ENCODE measurements around the gene MINK1.

GRCh38 chr17:4947010-4947410 lies 113.9 kb downstream of the MINK1 start:
- no peak for TF ChIP-seq EZH2 (IDR thresholded peaks at IDR 0.05; ENCODE audit: low read depth, low read length, severe bottlenecking)
- TF ChIP-seq SP1 (IDR thresholded peaks at IDR 0.05; ENCODE audit: low read depth, low read length): no peak
- TF ChIP-seq YY1 (IDR thresholded peaks at IDR 0.05; ENCODE audit: low read depth, low read length): no peak
- no peak; the same call in 1 of the 2 replicates for TF ChIP-seq POLR2AphosphoS5 (IDR thresholded peaks at IDR 0.05; ENCODE audit: low read depth, low read length)
- TF ChIP-seq ATF2 (IDR thresholded peaks at IDR 0.05; ENCODE audit: low read length): no peak
- TF ChIP-seq CTCF (IDR thresholded peaks at IDR 0.05; ENCODE audit: control extremely low read depth in 1 of 3, insufficient read depth in 1 of 3, low read depth in 1 of 3, low read length in 3 of 3): no peak
- no peak for TF ChIP-seq NRF1 (IDR thresholded peaks at IDR 0.05; ENCODE audit: low read depth, low read length)
- no peak for TF ChIP-seq ATF3 (IDR thresholded peaks at IDR 0.05; ENCODE audit: insufficient read depth, low read depth, low read length)
- TF ChIP-seq RAD21 (IDR thresholded peaks at IDR 0.05 in 1 of 2, conservative IDR thresholded peaks at IDR 0.05 in 1 of 2; ENCODE audit: low read depth in 2 of 2, low read length in 2 of 2): no peak
- TF ChIP-seq USF2 (IDR thresholded peaks at IDR 0.05; ENCODE audit: low read length): no peak
- TF ChIP-seq KDM1A (IDR thresholded peaks at IDR 0.05; ENCODE audit: borderline replicate concordance, low read length): no peak
- TF ChIP-seq POLR2A (IDR thresholded peaks at IDR 0.05; ENCODE audit: control extremely low read depth in 1 of 2, low read depth in 2 of 2, low read length in 2 of 2): no peak
- TF ChIP-seq JUND (IDR thresholded peaks at IDR 0.05; ENCODE audit: low read length): no peak
- TF ChIP-seq EP300 (IDR thresholded peaks at IDR 0.05; ENCODE audit: borderline replicate concordance in 1 of 2, low read depth in 2 of 2, low read length in 2 of 2): no peak
